Measurements from ENCODE around the gene LDLRAD4.

The LDLRAD4 gene

GRCh38 chr18:13320096-13320495 lies 101.5 kb downstream of the LDLRAD4 start:
- no peaks in the 10 kb centered on the region for H3K27me3 ChIP-seq (ENCODE audit: control insufficient read depth, insufficient read depth, low read length)
- H3K4me2 ChIP-seq (ENCODE audit: low read length): no peak overlapping the region
- H3K4me1 ChIP-seq (ENCODE audit: control insufficient read depth, insufficient read depth, low read length): no peaks in the 10 kb centered on the region
- no peaks in the 10 kb centered on the region for H3K36me3 ChIP-seq (ENCODE audit: insufficient read depth, low read length)
- H3K9ac ChIP-seq (ENCODE audit: low read depth, low read length): no peak overlapping the region
- no peaks in the 10 kb centered on the region for H3K9me3 ChIP-seq (replicated peaks; ENCODE audit: low read length)
- no peak overlapping the region for H3K4me3 ChIP-seq (ENCODE audit: low read length)

GRCh38 chr18:13320891-13321425 lies 102.4 kb downstream of the LDLRAD4 start:
- Histone ChIP-seq H3K4me1 (ENCODE audit: control insufficient read depth, insufficient read depth, low read length) (no peaks in the 10 kb centered on the region), H3K4me3 (ENCODE audit: low read length) (no peak overlapping the region), H3K9ac (ENCODE audit: low read depth, low read length) (no peak overlapping the region), H3K27me3 (ENCODE audit: control insufficient read depth, insufficient read depth, low read length) (no peaks in the 10 kb centered on the region), H3K36me3 (ENCODE audit: insufficient read depth, low read length) (no peaks in the 10 kb centered on the region), H3K9me3 (replicated peaks; ENCODE audit: low read length) (no peaks in the 10 kb centered on the region), H3K4me2 (ENCODE audit: low read length) (no peak overlapping the region)

GRCh38 chr18:13321923-13322322 lies 103.4 kb downstream of the LDLRAD4 start:
- Histone ChIP-seq H3K27me3 (ENCODE audit: control insufficient read depth, insufficient read depth, low read length) (no peaks in the 10 kb centered on the region), H3K4me3 (ENCODE audit: low read length) (no peak overlapping the region), H3K4me1 (ENCODE audit: control insufficient read depth, insufficient read depth, low read length) (no peaks in the 10 kb centered on the region), H3K9me3 (replicated peaks; ENCODE audit: low read length) (no peaks in the 10 kb centered on the region), H3K9ac (ENCODE audit: low read depth, low read length) (no peak overlapping the region), H3K36me3 (ENCODE audit: insufficient read depth, low read length) (no peaks in the 10 kb centered on the region), H3K4me2 (ENCODE audit: low read length) (no peak overlapping the region)

GRCh38 chr18:13323186-13323585 lies 104.6 kb downstream of the LDLRAD4 start:
- Histone ChIP-seq H3K27me3 (ENCODE audit: control insufficient read depth, insufficient read depth, low read length) (no peaks in the 10 kb centered on the region), H3K4me2 (ENCODE audit: low read length) (no peak overlapping the region), H3K4me3 (ENCODE audit: low read length) (no peak overlapping the region), H3K36me3 (ENCODE audit: insufficient read depth, low read length) (no peaks in the 10 kb centered on the region), H3K9ac (ENCODE audit: low read depth, low read length) (no peak overlapping the region), H3K4me1 (ENCODE audit: control insufficient read depth, insufficient read depth, low read length) (no peaks in the 10 kb centered on the region), H3K9me3 (replicated peaks; ENCODE audit: low read length) (no peaks in the 10 kb centered on the region)

GRCh38 chr18:13324880-13325279 lies 106.3 kb downstream of the LDLRAD4 start:
- no peaks in the 10 kb centered on the region for H3K27me3 ChIP-seq (ENCODE audit: control insufficient read depth, insufficient read depth, low read length)
- H3K4me3 ChIP-seq (ENCODE audit: low read length): no peak overlapping the region
- H3K4me2 ChIP-seq (ENCODE audit: low read length): no peak overlapping the region
- H3K36me3 ChIP-seq (ENCODE audit: insufficient read depth, low read length): no peaks in the 10 kb centered on the region
- no peak overlapping the region for H3K9ac ChIP-seq (ENCODE audit: low read depth, low read length)
- no peaks in the 10 kb centered on the region for H3K4me1 ChIP-seq (ENCODE audit: control insufficient read depth, insufficient read depth, low read length)
- no peaks in the 10 kb centered on the region for H3K9me3 ChIP-seq (replicated peaks; ENCODE audit: low read length)

DNA sequence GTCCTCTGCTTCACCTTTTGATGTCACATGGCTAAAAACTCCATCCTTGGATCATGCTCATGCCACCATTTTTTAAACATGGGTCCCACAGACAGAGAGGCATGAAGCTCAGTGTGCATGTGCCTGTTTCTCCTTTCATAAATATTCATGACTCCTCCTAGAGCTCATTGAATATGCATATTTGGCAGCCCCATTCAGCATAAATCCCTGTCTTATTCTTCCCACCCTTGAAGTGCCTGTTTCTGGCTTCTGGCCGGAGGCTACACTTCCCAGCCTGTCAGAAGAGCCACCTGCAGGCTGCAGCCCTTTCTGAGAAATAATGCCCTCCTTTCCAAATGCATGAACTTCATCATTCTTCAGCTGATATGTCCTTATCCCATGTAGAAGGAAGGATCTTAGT lies 109.7 kb downstream of the LDLRAD4 start:
- no peaks in the 10 kb centered on the region for H3K9me3 ChIP-seq (replicated peaks; ENCODE audit: low read length)

GRCh38 chr18:13330996-13331395 lies 112.4 kb downstream of the LDLRAD4 start:
- H3K4me3 ChIP-seq (ENCODE audit: low read length): no peak overlapping the region
- H3K36me3 ChIP-seq (ENCODE audit: insufficient read depth, low read length): no peaks in the 10 kb centered on the region
- no peak overlapping the region for H3K4me2 ChIP-seq (ENCODE audit: low read length)
- no peaks in the 10 kb centered on the region for H3K4me1 ChIP-seq (ENCODE audit: control insufficient read depth, insufficient read depth, low read length)
- H3K9me3 ChIP-seq (replicated peaks; ENCODE audit: low read length): no peaks in the 10 kb centered on the region
- H3K9ac ChIP-seq (ENCODE audit: low read depth, low read length): no peak overlapping the region
- H3K27me3 ChIP-seq (ENCODE audit: control insufficient read depth, insufficient read depth, low read length): peaks cover 3% of the 10 kb centered on the region

More for the DNA sequence above, 109.7 kb downstream of the LDLRAD4 start:
- Histone ChIP-seq H3K36me3 (ENCODE audit: insufficient read depth, low read length) (no peaks in the 10 kb centered on the region), H3K4me2 (ENCODE audit: low read length) (no peak overlapping the region), H3K4me1 (ENCODE audit: control insufficient read depth, insufficient read depth, low read length) (no peaks in the 10 kb centered on the region), H3K4me3 (ENCODE audit: low read length) (no peak overlapping the region), H3K27me3 (ENCODE audit: control insufficient read depth, insufficient read depth, low read length) (no peaks in the 10 kb centered on the region), H3K9ac (ENCODE audit: low read depth, low read length) (no peak overlapping the region)

DNA sequence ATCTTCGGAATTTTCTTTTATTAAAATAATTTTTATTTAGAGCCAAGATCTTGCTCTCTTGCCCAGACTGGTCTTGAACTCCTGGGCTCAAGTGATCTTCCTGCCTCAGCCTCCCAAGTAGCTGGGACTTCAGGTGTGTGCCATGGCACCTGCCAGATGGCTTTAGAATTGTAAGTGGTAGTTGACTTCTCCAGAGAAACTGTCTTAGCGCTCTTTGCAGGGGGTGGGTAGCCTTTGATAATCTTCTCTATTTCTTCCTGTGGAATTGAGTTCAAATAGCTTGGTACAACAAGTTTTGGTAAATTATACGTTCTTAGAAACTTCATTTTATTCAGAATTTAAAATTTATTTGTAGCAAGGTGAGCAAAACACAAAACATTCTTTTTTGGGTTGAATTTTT lies 113.3 kb downstream of the LDLRAD4 start:
- Histone ChIP-seq H3K36me3 (ENCODE audit: insufficient read depth, low read length) (no peaks in the 10 kb centered on the region), H3K4me2 (ENCODE audit: low read length) (no peak overlapping the region), H3K4me1 (ENCODE audit: control insufficient read depth, insufficient read depth, low read length) (no peaks in the 10 kb centered on the region), H3K9ac (ENCODE audit: low read depth, low read length) (no peak overlapping the region), H3K27me3 (ENCODE audit: control insufficient read depth, insufficient read depth, low read length) (peaks cover 3% of the 10 kb centered on the region), H3K4me3 (ENCODE audit: low read length) (no peak overlapping the region), H3K9me3 (replicated peaks; ENCODE audit: low read length) (no peaks in the 10 kb centered on the region)

DNA sequence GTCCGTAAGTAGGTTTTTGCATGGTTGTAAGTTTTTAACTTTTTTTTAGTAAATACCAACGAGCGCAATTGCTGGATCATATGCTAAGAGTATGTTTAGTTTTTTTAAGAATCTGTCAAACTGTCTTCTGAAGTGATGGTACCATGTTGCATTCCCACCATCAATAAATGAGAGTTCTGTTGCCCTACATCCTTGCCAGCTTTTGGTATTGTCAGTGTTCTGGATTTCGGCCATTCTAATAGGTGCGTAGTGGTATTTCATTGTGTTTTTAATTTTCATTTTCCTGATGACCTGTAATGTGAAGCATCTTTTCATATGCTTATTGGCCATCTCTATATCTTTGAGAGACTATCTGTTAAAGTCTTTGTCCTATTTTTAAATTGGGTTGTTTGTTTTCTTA lies 114.3 kb downstream of the LDLRAD4 start:
- Histone ChIP-seq H3K9ac (ENCODE audit: low read depth, low read length) (no peak overlapping the region), H3K36me3 (ENCODE audit: insufficient read depth, low read length) (no peaks in the 10 kb centered on the region), H3K9me3 (replicated peaks; ENCODE audit: low read length) (no peaks in the 10 kb centered on the region), H3K4me2 (ENCODE audit: low read length) (no peak overlapping the region), H3K4me1 (ENCODE audit: control insufficient read depth, insufficient read depth, low read length) (no peaks in the 10 kb centered on the region), H3K4me3 (ENCODE audit: low read length) (no peak overlapping the region), H3K27me3 (ENCODE audit: control insufficient read depth, insufficient read depth, low read length) (peaks cover 7% of the 10 kb centered on the region)

- no peaks in the 10 kb centered on the region for H3K9me3 ChIP-seq (replicated peaks; ENCODE audit: low read length)
- no peaks in the 10 kb centered on the region for H3K4me1 ChIP-seq (ENCODE audit: control insufficient read depth, insufficient read depth, low read length)
- no peak overlapping the region for H3K4me2 ChIP-seq (ENCODE audit: low read length)
- no peaks in the 10 kb centered on the region for H3K36me3 ChIP-seq (ENCODE audit: insufficient read depth, low read length)
- no peak overlapping the region for H3K4me3 ChIP-seq (ENCODE audit: low read length)
- no peak overlapping the region for H3K9ac ChIP-seq (ENCODE audit: low read depth, low read length)
- peaks cover 7% of the 10 kb centered on the region for H3K27me3 ChIP-seq (ENCODE audit: control insufficient read depth, insufficient read depth, low read length)
Observed at GRCh38 chr18:13335903-13336302, 117.3 kb downstream of the LDLRAD4 start.

GRCh38 chr18:13336841-13337240 lies 118.3 kb downstream of the LDLRAD4 start:
- Histone ChIP-seq H3K27me3 (ENCODE audit: control insufficient read depth, insufficient read depth, low read length) (peaks cover 7% of the 10 kb centered on the region), H3K9ac (ENCODE audit: low read depth, low read length) (no peak overlapping the region), H3K4me2 (ENCODE audit: low read length) (no peak overlapping the region), H3K9me3 (replicated peaks; ENCODE audit: low read length) (no peaks in the 10 kb centered on the region), H3K4me3 (ENCODE audit: low read length) (no peak overlapping the region), H3K4me1 (ENCODE audit: control insufficient read depth, insufficient read depth, low read length) (no peaks in the 10 kb centered on the region), H3K36me3 (ENCODE audit: insufficient read depth, low read length) (no peaks in the 10 kb centered on the region)

DNA sequence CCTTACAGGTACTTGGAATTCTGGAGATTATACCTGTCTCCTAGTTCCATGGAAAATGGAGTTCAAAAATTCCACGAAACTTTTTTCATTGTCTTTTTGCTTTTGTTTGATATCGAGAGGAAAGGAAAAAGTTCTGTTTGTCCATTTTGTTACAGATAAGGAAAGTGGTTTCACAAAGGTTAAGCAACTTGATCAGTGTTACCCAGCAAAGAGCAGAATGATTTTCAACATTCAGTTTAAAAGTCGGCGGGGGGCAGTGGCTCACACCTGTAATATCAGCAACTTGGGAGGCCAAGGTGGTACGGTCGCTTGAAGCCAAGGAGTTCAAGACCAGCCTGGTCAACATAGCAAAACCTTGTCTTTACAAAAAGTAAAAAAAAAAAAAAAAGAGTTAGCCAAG lies 118.8 kb downstream of the LDLRAD4 start:
- Histone ChIP-seq H3K4me3 (ENCODE audit: low read length) (no peak overlapping the region), H3K27me3 (ENCODE audit: control insufficient read depth, insufficient read depth, low read length) (peaks cover 7% of the 10 kb centered on the region), H3K9me3 (replicated peaks; ENCODE audit: low read length) (no peaks in the 10 kb centered on the region), H3K36me3 (ENCODE audit: insufficient read depth, low read length) (no peaks in the 10 kb centered on the region), H3K4me2 (ENCODE audit: low read length) (no peak overlapping the region), H3K9ac (ENCODE audit: low read depth, low read length) (no peak overlapping the region), H3K4me1 (ENCODE audit: control insufficient read depth, insufficient read depth, low read length) (no peaks in the 10 kb centered on the region)

Data from skeletal muscle satellite cell (primary cell).